Measurements from ENCODE around the gene ANG. TPM values are rescaled to one million over a fixed set of nuclear protein-coding genes. Genes with fewer than 3 reads are reported as not detected.
"Not testable (repeated sequence)": the region's sequence is repeated elsewhere in the genome, so short reads cannot be mapped to it uniquely, and the experiment has no call there.

ANG gene
- total RNA-seq, 1 donor from 2014 or later: 110 TPM

- DNase-seq (ENCODE audit: low spot score): no peak
Observed at GRCh38 chr14:20698934-20699333, 10.4 kb downstream of the ANG start.

DNA sequence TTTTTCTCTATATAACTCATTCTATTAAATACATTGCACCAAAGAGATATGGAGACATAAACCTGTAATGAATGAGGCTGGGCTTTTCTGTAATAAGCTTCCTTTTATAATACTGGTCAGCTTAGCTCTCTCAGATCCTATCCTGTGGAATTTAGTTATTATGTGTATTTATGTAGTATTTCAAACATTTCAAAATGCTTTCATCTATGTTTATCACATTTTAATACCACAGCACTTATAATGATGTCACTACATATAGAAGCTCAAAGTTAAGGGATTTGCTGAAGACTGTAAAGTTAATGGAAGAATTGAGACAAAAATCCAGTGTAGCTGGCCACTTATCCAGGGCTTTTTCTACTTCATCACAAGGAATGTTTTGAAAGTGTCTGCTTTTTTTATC, 11.4 kb downstream of the ANG start:
- no peak for DNase-seq (ENCODE audit: low spot score)

GRCh38 chr14:20700965-20701364, 12.4 kb downstream of the ANG start:
- DNase-seq (ENCODE audit: low spot score): not testable (repeated sequence)

- no peak for DNase-seq (ENCODE audit: low spot score)
Observed at GRCh38 chr14:20706657-20707355, 18.2 kb downstream of the ANG start.

- peak; percentile 73 for DNase-seq (ENCODE audit: low spot score)
Observed at GRCh38 chr14:20707622-20708021, 19.1 kb downstream of the ANG start.

- DNase-seq (ENCODE audit: low spot score): no peak
Observed at GRCh38 chr14:20711261-20711660, 22.7 kb downstream of the ANG start.

GRCh38 chr14:20711685-20712084, 23.1 kb downstream of the ANG start:
- DNase-seq (ENCODE audit: low spot score): no peak

DNA sequence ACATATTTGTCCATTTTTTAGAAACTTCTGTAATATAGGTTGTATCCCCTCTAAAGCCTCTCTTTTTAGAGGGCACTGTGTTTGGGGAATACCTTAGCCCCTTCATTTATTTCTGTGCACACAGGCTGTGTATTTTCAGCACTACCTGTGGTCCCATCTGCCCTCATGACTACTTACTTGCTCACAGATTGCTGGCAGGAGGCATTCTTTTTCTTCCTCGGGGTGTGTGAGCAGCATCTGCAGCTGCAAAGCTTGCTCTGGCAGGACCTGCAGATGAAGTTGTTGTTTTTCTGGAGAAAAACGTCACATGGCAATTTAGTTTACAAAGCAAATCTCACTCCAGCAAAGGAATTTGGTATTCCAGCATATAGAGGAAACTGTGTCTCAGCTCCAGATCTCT, 24.3 kb downstream of the ANG start:
- no peak for DNase-seq (ENCODE audit: low spot score)

DNA sequence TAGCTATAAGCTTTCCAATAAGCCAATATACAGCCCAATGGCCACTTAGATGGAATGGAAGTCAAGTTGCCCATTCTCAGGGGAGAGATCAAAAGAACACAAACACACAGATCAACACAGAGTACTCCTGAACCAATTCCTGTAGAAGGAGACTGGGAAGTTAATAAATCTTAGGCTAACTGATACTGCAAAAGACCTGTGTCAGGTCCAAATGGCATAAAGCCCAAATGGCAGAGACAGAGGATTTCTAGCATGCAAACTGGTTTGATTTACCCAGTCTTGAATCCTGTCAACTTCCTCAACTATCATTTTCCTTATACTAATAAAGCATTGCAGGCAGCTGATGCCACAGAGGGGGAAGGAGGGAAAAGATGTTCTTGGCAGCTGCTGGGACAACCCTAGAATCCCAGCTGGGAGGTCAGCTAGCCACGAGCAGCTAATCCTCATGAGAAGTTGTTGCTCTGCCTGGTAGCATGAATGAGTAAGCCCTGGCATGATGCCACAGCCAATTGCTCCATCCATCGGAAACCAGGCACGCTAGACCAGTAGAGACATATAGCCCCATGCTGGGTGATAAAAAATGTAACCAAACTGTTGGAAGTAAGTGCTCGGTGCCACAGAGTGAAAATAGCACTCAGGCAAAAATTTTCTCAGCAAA, 26.2 kb downstream of the ANG start:
- DNase-seq (ENCODE audit: low spot score): peak; percentile 87

- peak; percentile 68 for DNase-seq (ENCODE audit: low spot score)
Observed at GRCh38 chr14:20719777-20720176, 31.2 kb downstream of the ANG start.

DNA sequence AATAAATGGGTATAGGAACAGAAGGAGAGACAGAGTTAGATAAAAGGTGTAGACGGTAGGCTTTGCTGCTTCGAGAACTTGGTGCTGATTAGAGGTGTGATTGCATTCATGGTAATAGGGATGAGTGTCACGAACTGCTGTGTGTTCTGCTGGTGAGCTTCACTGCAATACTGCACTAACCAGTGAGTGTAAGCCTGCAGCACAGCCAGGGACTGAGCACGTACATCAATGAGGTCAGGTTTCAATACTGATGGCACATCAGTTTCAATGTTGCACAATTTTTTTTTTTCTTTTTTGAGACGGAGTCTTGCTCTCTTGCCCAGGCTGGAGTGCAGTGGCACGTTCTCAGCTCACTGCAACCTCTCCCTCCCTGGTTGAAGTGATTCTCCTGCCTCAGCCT, 32.2 kb downstream of the ANG start:
- no peak for DNase-seq (ENCODE audit: low spot score)

GRCh38 chr14:20722016-20722415, 33.5 kb downstream of the ANG start:
- DNase-seq (ENCODE audit: low spot score): no peak

GRCh38 chr14:20723488-20723887, 34.9 kb downstream of the ANG start:
- DNase-seq (ENCODE audit: low spot score): no peak

GRCh38 chr14:20726121-20726520, 37.6 kb downstream of the ANG start:
- not testable (repeated sequence) for DNase-seq (ENCODE audit: low spot score)

- no peak for DNase-seq (ENCODE audit: low spot score)
Observed at GRCh38 chr14:20726531-20726930, 38.0 kb downstream of the ANG start.

- DNase-seq (ENCODE audit: low spot score): no peak
Observed at GRCh38 chr14:20730891-20731290, 42.3 kb downstream of the ANG start.

DNA sequence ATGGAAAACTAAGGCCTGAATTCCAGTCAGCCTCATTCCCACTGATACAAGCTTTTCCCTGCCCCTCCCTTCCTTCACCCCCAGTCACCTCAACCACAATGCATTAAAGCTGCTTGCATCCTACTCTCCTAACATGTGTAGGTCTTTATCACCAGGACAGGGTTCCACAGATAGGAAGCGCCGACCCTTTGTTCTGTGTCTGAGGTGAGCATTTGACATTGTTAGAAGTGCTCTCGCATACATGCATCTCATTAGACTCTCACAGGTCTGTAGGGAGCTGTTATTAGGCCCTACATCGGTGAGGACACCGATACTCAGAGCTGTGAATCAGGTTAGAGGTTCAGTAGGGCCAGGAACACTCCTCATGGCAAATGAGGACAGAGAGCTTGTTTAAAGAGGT, 43.9 kb downstream of the ANG start:
- DNase-seq (ENCODE audit: low spot score): no peak

- DNase-seq (ENCODE audit: low spot score): no peak
Observed at GRCh38 chr14:20732979-20733635, 44.5 kb downstream of the ANG start.

GRCh38 chr14:20733684-20734429, 45.3 kb downstream of the ANG start:
- no peak for DNase-seq (ENCODE audit: low spot score)

DNA sequence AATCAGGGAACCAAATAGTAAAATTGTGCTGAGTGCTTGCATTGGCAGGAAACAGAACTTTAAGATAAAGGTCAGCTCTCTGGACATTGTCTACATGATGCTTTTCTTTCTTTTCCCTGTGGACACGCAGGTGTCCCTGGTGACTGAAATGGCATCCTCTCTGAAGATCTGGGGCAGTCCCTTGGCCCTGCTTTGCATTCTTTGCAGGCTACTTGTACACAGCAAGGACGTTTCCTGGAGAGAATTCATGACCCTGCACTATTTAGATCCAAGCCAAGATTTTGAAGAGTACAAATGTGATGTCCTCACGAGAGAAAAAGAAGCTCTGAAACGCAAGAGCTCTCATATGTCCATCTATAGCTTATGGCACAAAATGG, 45.9 kb downstream of the ANG start:
- no peak for DNase-seq (ENCODE audit: low spot score)

- not testable (repeated sequence) for DNase-seq (ENCODE audit: low spot score)
Observed at GRCh38 chr14:20738292-20738691, 49.7 kb downstream of the ANG start.

DNA sequence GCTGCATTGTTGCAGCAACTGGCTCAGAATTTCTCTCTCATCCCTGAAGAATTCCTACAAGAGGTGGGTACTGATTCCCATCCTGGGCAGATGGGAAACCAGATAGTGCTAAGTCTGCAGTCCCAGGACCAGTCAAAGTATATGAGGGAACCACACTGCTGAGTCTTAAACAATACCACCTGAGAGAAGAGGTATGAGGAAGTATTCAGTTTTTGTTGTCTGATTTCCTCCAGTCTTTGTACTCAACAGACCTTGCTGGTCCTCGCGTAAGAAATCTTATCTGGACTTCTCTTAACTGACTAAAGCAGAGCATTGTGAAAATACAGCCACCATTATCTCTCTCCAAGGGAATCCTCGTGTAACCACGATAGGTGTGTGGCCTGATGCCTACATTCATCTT, 53.6 kb downstream of the ANG start:
- DNase-seq (ENCODE audit: low spot score): no peak
